T-helper 1 cell treated with Interleukin-12 subunit alpha and Interleukin-12 subunit beta and Interleukin-4 antibody, amounts not matched to agents 30 ng/mL and 1 ng/mL, for 36 hours (primary cell): ENCODE results near the gene CRKL. TPM values are rescaled to one million over a fixed set of nuclear protein-coding genes. Genes with fewer than 3 reads are reported as not detected.

Experiments
- intact Hi-C: fragments of 100-400 bp; cut with micrococcal nuclease; formaldehyde crosslinking; loops from one replicate; pipeline ENCODE4 v1.15.1; 2024
- total RNA-seq: library from RNA; stranded (reverse); gene quantifications from 2 replicates; pipeline ENCODE4 v1.2.3, GENCODE V29; 2022

The CRKL gene
- total RNA-seq, 1 donor from 2014 or later = 72.6 TPM

- intact Hi-C loops = no loop called here
Observed at GRCh38 chr22:20951932-20952380, 34.7 kb downstream of the CRKL start.

GRCh38 chr22:20952544-20953341 lies 35.5 kb downstream of the CRKL start:
- intact Hi-C loops = no loop called here

- intact Hi-C loops = no loop called here
Observed at GRCh38 chr22:20953342-20953608, 36.1 kb downstream of the CRKL start.

- intact Hi-C loops = no loop called here
Observed at GRCh38 chr22:20953668-20954500, 36.7 kb downstream of the CRKL start.

GRCh38 chr22:20955548-20955947 lies 38.3 kb downstream of the CRKL start:
- intact Hi-C loops = no loop called here

- intact Hi-C loops = no loop called here
Observed at GRCh38 chr22:20956258-20957101, 39.3 kb downstream of the CRKL start.

GRCh38 chr22:20957102-20957682 lies 40.0 kb downstream of the CRKL start:
- intact Hi-C loops = no loop called here

- intact Hi-C loops = no loop called here
Observed at GRCh38 chr22:20957683-20958431, 40.6 kb downstream of the CRKL start.

- intact Hi-C loops = loop anchor here (10.0 kb wide), 1 partner anchor 55 kb away; the partner anchor contains the start of gene P2RX6
Observed at GRCh38 chr22:20959578-20960461, 42.6 kb downstream of the CRKL start.

GRCh38 chr22:20960609-20961008 lies 43.4 kb downstream of the CRKL start:
- intact Hi-C loops = loop anchor here (10.0 kb wide), 1 partner anchor 54 kb away; the partner anchor contains the start of gene P2RX6

- intact Hi-C loops = loop anchor here (10.0 kb wide), 1 partner anchor 52 kb away; the partner anchor contains the start of gene P2RX6
Observed at GRCh38 chr22:20962491-20962945, 45.3 kb downstream of the CRKL start.

- intact Hi-C loops = loop anchor here (10.0 kb wide), 1 partner anchor 51 kb away; the partner anchor contains the start of gene P2RX6
Observed at GRCh38 chr22:20963201-20964052, 46.2 kb downstream of the CRKL start.

GRCh38 chr22:20964090-20964798 lies 47.0 kb downstream of the CRKL start:
- intact Hi-C loops = loop anchor here (10.0 kb wide), 1 partner anchor 51 kb away; the partner anchor contains the start of gene P2RX6

GRCh38 chr22:20964799-20965103 lies 47.5 kb downstream of the CRKL start:
- intact Hi-C loops = loop anchor here (10.0 kb wide), 1 partner anchor 50 kb away; the partner anchor contains the start of gene P2RX6

GRCh38 chr22:20965104-20965887 lies 48.1 kb downstream of the CRKL start:
- intact Hi-C loops = loop anchor here (10.0 kb wide), 1 partner anchor 50 kb away; the partner anchor contains the start of gene P2RX6
